Activated naive CD8-positive, alpha-beta T cell (primary cell): Measurements from ENCODE around the gene ATP2A3.
"Not testable (repeated sequence)": the region's sequence is repeated elsewhere in the genome, so short reads cannot be mapped to it uniquely, and the experiment has no call there.

Experiments used
- H3K27ac Mint-ChIP-seq: one replicate; pipeline ENCODE4 v1.8.0; 2021; ENCODE audit warnings: mixed read lengths
- H3K27me3 Mint-ChIP-seq: one replicate; pipeline ENCODE4 v1.8.0; 2021; ENCODE audit warnings: mixed read lengths
- H3K36me3 Mint-ChIP-seq: one replicate; pipeline ENCODE4 v1.8.0; 2021; ENCODE audit warnings: mixed read lengths
- H3K4me1 Mint-ChIP-seq: one replicate; pipeline ENCODE4 v1.8.0; 2021; ENCODE audit warnings: low read depth, mixed read lengths
- H3K4me3 Mint-ChIP-seq: one replicate; pipeline ENCODE4 v1.8.0; 2021; ENCODE audit warnings: mild to moderate bottlenecking, mixed read lengths
- H3K9me3 Mint-ChIP-seq: one replicate; pipeline ENCODE4 v1.8.0; 2021; ENCODE audit warnings: low read depth, mixed read lengths

Gene ATP2A3

DNA sequence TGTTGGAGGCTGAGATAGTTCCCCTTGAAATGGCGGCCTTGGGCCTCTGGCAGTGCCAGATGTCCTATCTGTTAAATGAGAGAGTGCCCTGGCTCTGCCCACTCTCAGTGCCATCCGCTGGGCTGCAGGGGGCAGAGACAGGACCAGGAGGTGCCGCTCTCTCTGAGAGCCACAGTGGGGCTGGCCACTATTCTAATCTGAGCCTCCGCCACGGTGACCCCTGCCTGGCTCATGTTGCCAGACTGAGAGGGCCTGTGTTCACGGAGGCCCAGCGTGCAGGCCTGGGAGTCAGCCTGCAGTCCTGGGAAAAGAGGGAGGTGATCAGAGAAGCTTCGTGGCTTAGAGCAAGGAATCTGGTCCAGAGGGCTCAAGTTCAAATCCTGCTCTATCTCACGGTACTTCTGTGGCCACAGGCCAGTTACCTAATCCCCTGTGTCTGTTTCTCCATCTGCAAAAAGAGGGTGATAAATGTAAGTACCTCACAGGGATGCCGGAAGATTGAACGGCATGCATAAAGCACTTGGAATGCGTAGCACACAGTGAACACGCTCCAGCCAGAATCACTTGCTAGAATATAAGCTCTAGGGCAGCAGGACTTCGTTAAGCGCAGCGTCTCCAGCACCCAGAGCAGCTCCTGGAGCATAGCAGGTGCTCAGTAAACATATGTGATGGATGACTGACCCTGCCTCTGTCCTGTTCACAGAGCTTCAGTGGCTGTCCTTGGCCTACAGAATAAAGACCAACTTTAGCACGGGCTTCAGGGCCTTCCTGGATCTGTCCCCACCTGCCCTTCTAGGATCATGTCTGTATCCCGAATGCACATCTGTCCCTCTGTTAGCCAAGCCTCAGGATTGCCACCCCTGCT is 6.3 kb downstream of the ATP2A3 start:
- H3K27ac Mint-ChIP-seq = peak overlapping the region; percentile 41
- no peaks in the 10 kb centered on the region for H3K27me3 Mint-ChIP-seq
- no peaks in the 10 kb centered on the region for H3K9me3 Mint-ChIP-seq
- H3K4me3 Mint-ChIP-seq = no peak overlapping the region
- H3K4me1 Mint-ChIP-seq = peaks cover 61% of the 10 kb centered on the region
- H3K36me3 Mint-ChIP-seq = no peaks in the 10 kb centered on the region

DNA sequence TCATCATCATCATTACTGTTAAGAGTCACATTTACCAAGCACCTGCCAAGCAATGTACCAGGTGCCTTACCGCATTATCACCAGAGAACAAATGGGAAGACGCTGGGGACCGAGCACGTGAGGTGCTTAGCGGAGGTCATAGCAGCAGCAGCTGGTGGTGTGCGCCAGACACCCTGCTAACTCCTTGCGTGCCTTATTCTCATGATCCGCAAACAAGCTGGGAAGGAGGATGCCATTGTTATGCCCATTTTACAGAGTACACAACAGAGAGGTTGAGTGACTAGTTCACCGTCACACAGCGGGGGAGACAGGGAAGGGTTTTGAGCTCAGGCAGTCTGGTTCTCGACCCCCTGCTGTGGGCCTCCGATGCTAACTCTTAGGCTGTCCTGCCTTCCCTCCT is 7.3 kb downstream of the ATP2A3 start:
- H3K4me3 Mint-ChIP-seq = peak overlapping the region; percentile 38
- peaks cover 51% of the 10 kb centered on the region for H3K4me1 Mint-ChIP-seq
- no peaks in the 10 kb centered on the region for H3K36me3 Mint-ChIP-seq
- no peaks in the 10 kb centered on the region for H3K27me3 Mint-ChIP-seq
- H3K9me3 Mint-ChIP-seq = no peaks in the 10 kb centered on the region
- H3K27ac Mint-ChIP-seq = peak overlapping the region; percentile 41

DNA sequence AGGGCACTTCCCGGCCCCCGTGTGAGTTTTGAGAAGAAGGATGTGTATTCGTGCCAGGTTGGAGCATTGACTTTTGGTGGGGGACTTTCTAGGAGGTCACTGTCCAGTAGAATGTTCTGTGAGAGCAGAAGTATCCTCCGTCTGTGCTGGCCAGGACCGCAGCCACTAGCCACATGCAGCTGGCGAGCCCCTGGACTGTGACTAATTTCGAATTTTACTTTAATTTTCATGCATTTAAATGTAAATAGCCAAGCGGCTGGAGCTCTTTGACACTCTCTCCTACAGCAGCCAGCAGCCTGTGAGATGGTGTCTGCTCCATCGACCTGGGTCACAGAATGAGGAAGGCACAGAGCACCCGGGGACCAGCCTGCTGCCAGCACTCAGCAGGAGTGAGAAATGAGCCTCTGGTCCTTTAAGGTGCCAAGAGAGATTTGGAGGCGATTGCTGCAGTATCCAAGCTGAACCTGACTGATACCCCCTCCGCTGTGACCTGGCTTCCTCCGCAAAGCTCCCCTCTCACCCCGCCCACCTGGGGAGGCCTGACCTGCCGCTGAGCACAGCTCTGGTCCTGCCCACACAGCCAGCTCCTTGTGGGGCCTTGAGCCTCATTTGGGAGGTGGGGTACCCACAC is 7.8 kb downstream of the ATP2A3 start:
- Mint-ChIP-seq H3K9me3 (no peaks in the 10 kb centered on the region), H3K4me1 (peaks cover 45% of the 10 kb centered on the region), H3K27me3 (no peaks in the 10 kb centered on the region), H3K27ac (peak overlapping the region; percentile 41), H3K36me3 (no peaks in the 10 kb centered on the region), H3K4me3 (peak overlapping the region; percentile 38)

DNA sequence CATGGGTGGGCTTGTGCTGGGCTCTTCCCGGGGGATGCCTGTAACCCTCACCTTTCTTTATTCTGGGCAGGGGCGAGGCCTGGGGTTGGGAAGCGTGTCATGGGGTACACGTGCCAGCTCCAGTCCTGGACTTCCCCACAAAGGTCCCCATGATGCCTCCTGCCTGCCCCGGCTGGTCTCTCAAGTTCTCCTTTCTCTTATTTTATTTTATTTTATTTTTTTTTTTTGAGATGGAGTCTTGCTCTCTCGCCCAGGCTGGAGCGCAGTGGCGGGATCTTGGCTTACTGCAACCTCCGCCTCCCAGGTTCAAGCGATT is 8.6 kb downstream of the ATP2A3 start:
- H3K4me1 Mint-ChIP-seq = peaks cover 40% of the 10 kb centered on the region
- H3K36me3 Mint-ChIP-seq = no peaks in the 10 kb centered on the region
- no peak overlapping the region for H3K4me3 Mint-ChIP-seq
- no peaks in the 10 kb centered on the region for H3K27me3 Mint-ChIP-seq
- H3K27ac Mint-ChIP-seq = peak overlapping the region; percentile 50
- H3K9me3 Mint-ChIP-seq = no peaks in the 10 kb centered on the region

DNA sequence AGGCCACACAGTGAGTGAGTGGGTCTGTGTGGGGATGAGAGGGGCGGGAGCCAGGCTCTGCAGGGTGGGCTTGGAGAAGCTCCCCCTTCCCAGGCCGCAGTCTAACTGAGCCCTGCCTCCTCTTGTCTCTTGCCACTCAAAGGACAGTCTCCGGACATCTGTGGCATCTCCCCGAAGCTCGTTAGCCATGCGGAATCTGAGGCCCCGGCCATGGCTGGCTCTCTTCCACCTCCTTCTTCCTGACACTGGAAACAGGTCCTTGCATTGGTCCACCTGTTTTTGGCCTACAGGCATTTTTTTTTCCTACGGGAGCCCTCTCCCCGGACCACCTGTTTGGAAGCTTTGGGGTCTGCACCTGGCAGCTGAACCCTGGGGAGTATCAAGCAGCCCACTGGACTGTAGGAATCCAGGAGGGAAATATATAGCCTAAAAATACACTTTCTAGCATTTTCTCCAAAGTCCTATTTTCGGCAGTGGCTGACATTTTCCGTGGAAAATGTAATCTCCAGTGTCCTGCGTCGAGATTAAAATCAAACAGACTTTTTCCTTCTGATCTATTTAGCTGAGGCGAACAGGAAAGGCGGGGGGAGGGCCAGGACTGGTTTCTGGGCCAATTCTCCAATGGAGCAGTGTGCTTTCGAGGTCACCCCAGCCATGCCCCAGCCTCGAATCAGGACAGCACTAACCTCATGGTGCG is 9.1 kb downstream of the ATP2A3 start:
- H3K27me3 Mint-ChIP-seq = no peaks in the 10 kb centered on the region
- H3K36me3 Mint-ChIP-seq = no peaks in the 10 kb centered on the region
- no peak overlapping the region for H3K4me3 Mint-ChIP-seq
- peaks cover 35% of the 10 kb centered on the region for H3K4me1 Mint-ChIP-seq
- H3K9me3 Mint-ChIP-seq = no peaks in the 10 kb centered on the region
- H3K27ac Mint-ChIP-seq = peak overlapping the region; percentile 50

DNA sequence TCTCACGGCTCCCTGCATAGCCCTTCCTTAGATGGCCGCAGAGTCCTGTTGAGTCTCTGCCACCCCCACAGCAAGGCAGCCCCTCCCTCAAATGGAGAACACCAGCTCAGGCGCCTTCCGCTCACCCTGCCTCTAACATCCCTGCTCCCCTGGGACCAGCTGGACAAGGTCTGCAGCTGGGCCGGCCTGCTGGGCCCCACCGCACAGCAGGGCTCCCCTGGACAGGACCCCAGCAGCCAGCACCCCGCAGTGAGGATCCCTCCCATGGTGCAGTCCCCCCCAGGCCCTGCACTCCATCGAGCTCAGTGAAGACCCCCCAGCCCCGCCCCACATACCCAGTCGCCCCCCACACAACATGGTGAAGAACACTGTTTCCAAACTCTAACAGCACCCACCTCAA is 10.2 kb downstream of the ATP2A3 start:
- H3K27ac Mint-ChIP-seq = no peak overlapping the region
- H3K27me3 Mint-ChIP-seq = no peaks in the 10 kb centered on the region
- H3K4me3 Mint-ChIP-seq = no peak overlapping the region
- peaks cover 24% of the 10 kb centered on the region for H3K4me1 Mint-ChIP-seq
- no peaks in the 10 kb centered on the region for H3K36me3 Mint-ChIP-seq
- H3K9me3 Mint-ChIP-seq = no peaks in the 10 kb centered on the region

DNA sequence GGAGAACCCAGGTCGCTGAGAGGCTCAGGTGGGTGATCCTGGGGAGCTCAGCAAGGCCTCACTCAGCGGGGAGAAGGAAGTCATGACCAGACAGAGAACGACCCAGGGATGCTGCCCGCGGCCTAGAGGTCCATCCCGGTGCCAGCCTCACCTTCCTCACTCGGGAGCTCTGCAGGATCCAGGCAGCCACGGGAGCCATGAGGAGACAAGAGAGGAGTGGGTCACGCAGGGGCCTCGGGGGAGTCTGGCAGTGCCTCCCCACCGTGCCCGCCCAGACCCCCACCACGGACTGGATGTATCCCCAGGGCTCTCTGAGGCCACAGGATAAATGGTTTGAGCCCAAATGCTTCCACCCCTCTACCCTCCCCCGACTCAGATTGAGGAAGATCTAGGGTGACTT is 10.7 kb downstream of the ATP2A3 start:
- no peaks in the 10 kb centered on the region for H3K36me3 Mint-ChIP-seq
- no peak overlapping the region for H3K4me3 Mint-ChIP-seq
- H3K27me3 Mint-ChIP-seq = no peaks in the 10 kb centered on the region
- H3K4me1 Mint-ChIP-seq = peaks cover 23% of the 10 kb centered on the region
- H3K27ac Mint-ChIP-seq = no peak overlapping the region
- no peaks in the 10 kb centered on the region for H3K9me3 Mint-ChIP-seq

DNA sequence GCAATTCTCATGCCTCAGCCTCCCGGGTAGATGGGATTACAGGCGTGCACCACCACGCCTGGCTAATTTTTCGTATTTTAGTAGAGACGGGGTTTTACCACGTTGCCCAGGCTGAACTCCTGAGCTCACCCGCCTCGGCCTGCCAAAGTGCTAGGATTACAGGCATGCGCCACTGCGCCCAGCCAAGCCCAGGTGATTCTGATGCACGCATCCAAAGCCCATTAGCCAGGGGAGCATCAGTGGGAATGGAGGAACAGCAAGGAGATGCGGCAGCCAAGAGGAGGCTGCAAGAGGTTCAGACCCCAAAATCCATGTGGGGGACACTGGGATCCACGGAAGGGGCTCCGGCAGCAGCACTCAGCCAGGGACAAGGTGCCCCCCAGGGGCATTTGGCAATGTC is 12.1 kb downstream of the ATP2A3 start:
- Mint-ChIP-seq H3K36me3 (no peaks in the 10 kb centered on the region), H3K27ac (peak overlapping the region; percentile 66), H3K27me3 (no peaks in the 10 kb centered on the region), H3K4me1 (peaks cover 12% of the 10 kb centered on the region), H3K9me3 (no peaks in the 10 kb centered on the region), H3K4me3 (no peak overlapping the region)

DNA sequence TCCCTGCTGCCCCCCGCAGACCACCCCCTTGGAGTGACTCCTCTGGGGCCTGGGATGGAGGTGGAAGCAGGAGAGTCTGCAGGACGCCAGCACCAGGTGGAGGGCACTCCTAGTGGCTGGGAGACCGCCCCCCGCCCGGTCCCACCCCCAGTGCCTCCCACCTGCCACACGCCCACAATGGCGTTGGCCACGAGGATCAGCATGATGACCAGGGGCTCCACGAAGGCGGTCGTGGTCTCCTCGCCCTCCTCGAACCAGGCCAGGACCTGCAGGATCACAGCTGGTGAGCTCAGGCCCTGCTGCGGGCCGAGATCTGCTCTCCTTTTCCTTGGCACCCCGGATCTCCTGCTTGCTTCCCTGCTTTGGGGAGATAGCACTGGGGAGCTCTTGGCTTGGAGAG is 12.8 kb downstream of the ATP2A3 start:
- H3K36me3 Mint-ChIP-seq = no peaks in the 10 kb centered on the region
- H3K27me3 Mint-ChIP-seq = no peaks in the 10 kb centered on the region
- no peak overlapping the region for H3K4me3 Mint-ChIP-seq
- H3K9me3 Mint-ChIP-seq = no peaks in the 10 kb centered on the region
- peaks cover 4% of the 10 kb centered on the region for H3K4me1 Mint-ChIP-seq
- H3K27ac Mint-ChIP-seq = no peak overlapping the region

DNA sequence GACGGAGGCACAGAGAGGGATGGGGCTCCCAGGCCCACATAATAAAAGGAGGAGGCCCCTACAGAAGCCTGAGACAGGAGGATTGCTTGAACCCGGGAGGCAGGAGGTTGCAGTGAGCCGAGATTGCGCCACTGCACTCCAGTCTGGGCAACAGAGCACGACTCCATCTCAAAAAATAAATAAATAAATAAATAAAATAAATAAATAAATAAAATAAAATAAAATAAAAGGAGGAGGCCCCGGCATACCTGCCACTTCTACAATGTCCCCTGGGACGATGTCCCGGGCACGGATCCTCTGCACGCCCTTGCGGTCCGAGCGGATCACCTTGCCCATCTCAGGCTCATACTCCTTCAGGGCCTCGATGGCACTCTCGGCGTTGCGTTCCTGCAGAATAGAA is 13.2 kb downstream of the ATP2A3 start:
- H3K27ac Mint-ChIP-seq = no peak overlapping the region
- H3K36me3 Mint-ChIP-seq = no peaks in the 10 kb centered on the region
- no peak overlapping the region for H3K4me3 Mint-ChIP-seq

DNA sequence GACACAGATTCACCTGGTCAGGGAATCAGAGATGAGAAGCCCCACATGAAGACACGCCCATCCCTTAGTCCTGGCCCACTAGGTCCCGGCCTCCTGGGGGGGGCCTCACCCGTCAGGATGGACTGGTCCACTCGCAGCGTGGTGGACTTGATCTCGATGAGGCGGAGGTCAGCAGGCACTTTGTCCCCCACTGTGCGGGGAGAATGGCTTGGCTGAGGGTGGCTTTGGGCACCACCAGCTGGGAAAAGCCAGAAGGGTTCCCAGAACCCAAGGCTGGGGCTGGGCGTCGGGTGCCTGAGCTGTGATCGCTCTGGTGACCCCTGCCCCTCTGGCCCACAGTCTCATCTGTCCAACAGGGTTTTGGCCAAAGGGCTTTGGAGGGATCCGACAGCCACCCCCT is 13.7 kb downstream of the ATP2A3 start:
- no peaks in the 10 kb centered on the region for H3K9me3 Mint-ChIP-seq
- H3K27me3 Mint-ChIP-seq = no peaks in the 10 kb centered on the region
- H3K36me3 Mint-ChIP-seq = no peaks in the 10 kb centered on the region
- no peak overlapping the region for H3K4me3 Mint-ChIP-seq
- H3K27ac Mint-ChIP-seq = no peak overlapping the region
- H3K4me1 Mint-ChIP-seq = no peaks in the 10 kb centered on the region

More for the DNA sequence above, 13.2 kb downstream of the ATP2A3 start:
- Mint-ChIP-seq H3K9me3 (no peaks in the 10 kb centered on the region), H3K4me1 (no peaks in the 10 kb centered on the region), H3K27me3 (no peaks in the 10 kb centered on the region)

DNA sequence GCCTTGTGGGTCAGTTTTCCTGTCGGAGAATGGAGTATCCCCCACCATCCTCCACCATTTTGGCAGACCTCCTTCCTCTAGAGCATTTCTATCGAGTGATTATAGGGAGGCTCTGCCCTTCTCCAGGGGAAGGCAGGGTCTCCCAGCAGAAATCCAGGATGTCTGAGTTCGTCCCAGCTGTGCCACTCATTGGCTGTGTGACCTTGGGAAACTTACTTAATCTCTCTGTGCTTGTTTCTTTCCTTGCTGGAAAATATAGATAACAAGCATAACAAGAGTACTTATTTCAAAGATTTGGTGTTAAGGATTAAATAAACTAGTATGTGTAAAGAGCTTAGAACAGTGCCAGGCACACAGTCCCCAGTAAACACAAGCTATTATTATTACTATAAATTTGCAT is 14.8 kb downstream of the ATP2A3 start:
- Mint-ChIP-seq H3K4me3 (no peak overlapping the region), H3K36me3 (no peaks in the 10 kb centered on the region), H3K4me1 (no peaks in the 10 kb centered on the region), H3K9me3 (no peaks in the 10 kb centered on the region), H3K27ac (no peak overlapping the region), H3K27me3 (no peaks in the 10 kb centered on the region)

DNA sequence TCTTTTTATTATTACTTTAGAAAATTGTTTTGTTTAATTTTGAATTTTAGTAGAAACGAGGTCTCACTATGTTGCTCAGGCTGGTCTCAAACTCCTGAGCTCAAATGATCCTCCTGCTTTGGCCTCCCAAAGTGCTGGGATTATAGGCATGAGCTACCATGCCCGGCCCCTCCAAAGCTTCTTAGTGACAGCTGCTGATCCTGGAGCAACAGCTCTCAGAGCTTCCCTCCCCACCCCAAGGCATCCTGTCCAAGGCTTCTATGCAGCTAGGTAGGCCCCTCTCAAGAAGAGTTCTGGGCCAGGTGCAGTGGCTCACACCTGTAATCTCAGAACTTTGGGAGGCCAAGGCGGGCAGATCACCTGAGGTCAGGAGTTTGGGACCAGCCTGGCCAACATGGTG is 15.7 kb downstream of the ATP2A3 start:
- H3K27me3 Mint-ChIP-seq, H3K4me3 Mint-ChIP-seq, H3K9me3 Mint-ChIP-seq, H3K27ac Mint-ChIP-seq, H3K36me3 Mint-ChIP-seq, H3K4me1 Mint-ChIP-seq: not testable (repeated sequence)

DNA sequence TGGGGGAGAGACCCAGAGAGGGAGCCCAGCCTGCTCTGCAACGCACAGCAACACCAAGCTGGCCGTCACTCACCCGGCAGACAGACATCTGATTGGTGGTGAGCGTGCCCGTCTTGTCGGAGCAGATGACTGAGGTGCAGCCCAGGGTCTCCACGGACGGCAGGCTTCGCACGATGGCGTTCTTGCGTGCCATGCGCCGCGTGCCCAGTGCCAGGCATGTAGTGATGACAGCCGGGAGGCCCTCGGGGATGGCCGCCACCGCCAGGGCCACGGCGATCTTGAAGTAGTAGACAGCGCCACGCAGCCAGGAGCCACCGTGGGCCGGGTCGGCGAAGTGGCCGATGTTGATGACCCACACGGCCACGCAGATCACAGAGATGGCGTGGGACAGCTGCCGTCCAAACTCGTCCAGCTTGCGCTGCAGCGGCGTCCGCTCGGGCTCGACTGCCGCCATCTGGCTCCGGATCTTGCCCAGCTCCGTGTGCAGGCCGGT is 16.9 kb downstream of the ATP2A3 start:
- no peak overlapping the region for H3K27ac Mint-ChIP-seq

DNA sequence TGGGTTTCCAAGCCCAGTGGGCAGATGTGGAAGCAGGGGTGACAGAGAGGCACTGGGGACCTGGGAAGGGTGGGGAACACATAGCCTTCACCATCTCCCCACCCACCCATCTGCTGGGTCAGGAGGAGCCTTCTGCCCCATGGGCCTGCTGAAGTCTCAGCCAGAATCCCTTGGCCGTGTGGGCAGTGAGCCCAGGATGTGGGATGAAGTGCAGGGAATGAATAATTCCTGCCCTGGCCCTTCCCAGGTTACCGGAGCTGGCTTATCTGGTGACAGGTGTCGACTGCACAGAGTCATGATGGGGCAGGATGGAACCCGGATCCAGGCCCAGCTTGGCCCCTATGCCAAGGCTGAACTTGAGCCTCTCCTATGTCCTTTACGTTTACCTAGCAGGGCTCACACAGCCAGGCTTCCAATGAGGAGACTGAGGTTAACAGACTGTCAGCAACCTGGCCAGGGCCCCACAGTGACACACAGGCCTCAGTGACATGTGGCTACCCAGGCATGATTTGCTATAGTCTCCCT is 17.5 kb downstream of the ATP2A3 start:
- Mint-ChIP-seq H3K36me3 (peaks cover 3% of the 10 kb centered on the region), H3K9me3 (no peaks in the 10 kb centered on the region), H3K27me3 (no peaks in the 10 kb centered on the region), H3K4me1 (no peaks in the 10 kb centered on the region), H3K27ac (no peak overlapping the region), H3K4me3 (no peak overlapping the region)

More for the DNA sequence above, 16.9 kb downstream of the ATP2A3 start:
- H3K27me3 Mint-ChIP-seq = no peaks in the 10 kb centered on the region
- H3K36me3 Mint-ChIP-seq = peaks cover 3% of the 10 kb centered on the region
- H3K4me3 Mint-ChIP-seq = no peak overlapping the region
- H3K9me3 Mint-ChIP-seq = no peaks in the 10 kb centered on the region
- H3K4me1 Mint-ChIP-seq = no peaks in the 10 kb centered on the region
